Anterior cingulate cortex (tissue), 58 donors: Measurements from ENCODE around the gene ABTB2.
"Not testable (repeated sequence)": the region's sequence is repeated elsewhere in the genome, so short reads cannot be mapped to it uniquely, and the experiment has no call there.

Source experiments
- DNase-seq, 58 donors: peaks; one replicate each; lab custom pipeline; 2025; lab: John Stamatoyannopoulos, UW

Gene ABTB2

DNA sequence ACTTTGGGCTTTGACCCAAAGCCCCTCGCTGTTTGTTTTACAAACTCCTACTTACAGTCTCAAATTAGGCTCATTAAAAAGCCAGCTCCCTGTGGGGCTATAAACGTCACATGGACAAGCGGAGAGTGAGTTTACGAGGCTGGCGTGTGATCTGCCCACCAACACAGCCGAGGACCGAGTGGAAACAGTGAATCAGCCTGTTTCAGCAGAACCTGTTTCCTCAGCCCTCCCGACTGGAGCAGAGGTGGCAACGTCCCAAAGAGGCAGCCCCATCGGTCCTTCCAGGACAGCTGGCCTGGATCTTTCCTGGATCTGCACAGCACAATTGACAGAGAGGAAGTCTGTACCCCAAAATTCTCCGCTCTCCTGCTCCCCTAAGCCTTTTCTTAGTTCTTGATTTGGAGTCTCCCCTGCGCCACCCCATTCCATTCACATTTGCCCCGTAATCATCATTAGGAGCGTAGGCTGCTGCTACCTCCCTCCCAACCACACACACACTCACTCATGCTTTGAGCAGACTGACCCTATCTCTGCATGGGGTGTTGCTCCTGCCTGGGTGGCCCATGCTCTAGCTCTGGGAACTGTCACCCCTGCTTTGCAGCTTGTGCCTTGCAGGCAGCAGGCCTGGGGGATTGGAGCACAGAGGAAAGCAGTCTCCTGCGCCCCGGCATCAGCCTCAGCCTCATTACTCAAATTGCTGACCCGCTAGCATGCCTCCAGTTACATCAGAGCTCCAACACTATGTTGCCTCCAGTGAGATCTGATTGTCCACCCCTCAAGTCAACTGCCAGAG is 134.6 kb downstream of the ABTB2 start:
- DNase-seq: peak in 3 of 58 donors; percentile 1 to 4 (median 2)

- no peak for DNase-seq
Measured at GRCh38 chr11:34222030-34222429, 135.8 kb downstream of the ABTB2 start.

GRCh38 chr11:34219941-34220370 is 137.9 kb downstream of the ABTB2 start:
- no peak for DNase-seq

DNA sequence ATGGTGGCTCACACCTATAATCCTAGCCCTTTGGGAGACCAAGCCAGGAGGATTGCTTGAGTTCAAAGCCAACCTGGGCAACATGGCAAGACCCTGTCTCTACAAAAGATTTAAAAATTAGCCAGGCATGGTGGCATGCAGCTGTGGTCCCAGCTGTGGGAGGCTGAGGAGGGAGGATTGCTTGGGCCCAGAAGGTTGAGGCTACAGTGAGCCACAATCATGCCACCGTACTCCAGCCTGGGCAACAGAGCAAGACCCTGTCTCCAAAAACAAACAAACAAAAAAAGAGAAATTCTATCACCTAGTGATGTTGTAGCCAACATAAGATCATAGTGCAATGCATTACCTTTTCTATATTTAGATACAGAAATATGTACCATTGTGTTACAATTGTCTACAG is 138.5 kb downstream of the ABTB2 start:
- DNase-seq: no peak

DNA sequence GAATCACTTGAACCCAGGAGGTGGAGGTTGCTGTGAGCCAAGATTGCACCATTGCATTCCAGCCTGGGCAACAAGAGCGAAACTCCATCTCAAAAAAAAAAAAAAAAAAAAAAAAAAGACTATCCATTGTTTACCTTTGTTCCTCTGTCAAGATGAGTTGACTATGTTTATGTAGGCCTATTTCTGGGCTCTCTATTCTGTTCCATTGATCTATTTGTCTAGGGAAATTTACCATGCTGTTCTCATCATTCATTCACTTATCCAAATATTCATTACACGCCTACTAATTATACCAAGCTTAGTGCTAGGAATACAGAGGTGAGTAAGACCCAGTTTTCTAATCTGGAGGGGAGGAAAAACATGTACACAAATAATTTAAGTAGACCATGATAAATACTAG is 139.1 kb downstream of the ABTB2 start:
- not testable (repeated sequence) for DNase-seq

DNA sequence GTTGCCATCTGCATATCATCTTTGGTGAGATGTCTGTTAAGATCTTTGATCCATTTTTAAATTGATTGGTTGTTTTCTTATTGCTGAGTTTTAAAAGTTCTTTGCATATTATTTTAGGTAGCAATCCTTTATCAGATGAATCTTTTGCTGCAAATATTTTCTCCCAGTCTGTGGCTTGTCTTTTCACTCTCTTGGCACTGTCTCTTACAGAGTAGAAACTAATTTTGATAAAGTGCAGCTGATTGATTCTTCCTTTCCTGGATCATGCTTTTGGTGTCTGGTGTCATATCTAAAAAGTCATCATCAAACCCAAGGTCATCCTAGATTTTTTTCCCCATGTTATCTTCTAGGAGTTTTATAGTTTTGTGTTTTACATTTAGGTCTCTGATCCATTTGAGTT is 139.7 kb downstream of the ABTB2 start:
- DNase-seq: no peak

GRCh38 chr11:34216706-34217105 is 141.1 kb downstream of the ABTB2 start:
- DNase-seq: no peak

- no peak for DNase-seq
Measured at GRCh38 chr11:34215806-34216453, 141.9 kb downstream of the ABTB2 start.

DNA sequence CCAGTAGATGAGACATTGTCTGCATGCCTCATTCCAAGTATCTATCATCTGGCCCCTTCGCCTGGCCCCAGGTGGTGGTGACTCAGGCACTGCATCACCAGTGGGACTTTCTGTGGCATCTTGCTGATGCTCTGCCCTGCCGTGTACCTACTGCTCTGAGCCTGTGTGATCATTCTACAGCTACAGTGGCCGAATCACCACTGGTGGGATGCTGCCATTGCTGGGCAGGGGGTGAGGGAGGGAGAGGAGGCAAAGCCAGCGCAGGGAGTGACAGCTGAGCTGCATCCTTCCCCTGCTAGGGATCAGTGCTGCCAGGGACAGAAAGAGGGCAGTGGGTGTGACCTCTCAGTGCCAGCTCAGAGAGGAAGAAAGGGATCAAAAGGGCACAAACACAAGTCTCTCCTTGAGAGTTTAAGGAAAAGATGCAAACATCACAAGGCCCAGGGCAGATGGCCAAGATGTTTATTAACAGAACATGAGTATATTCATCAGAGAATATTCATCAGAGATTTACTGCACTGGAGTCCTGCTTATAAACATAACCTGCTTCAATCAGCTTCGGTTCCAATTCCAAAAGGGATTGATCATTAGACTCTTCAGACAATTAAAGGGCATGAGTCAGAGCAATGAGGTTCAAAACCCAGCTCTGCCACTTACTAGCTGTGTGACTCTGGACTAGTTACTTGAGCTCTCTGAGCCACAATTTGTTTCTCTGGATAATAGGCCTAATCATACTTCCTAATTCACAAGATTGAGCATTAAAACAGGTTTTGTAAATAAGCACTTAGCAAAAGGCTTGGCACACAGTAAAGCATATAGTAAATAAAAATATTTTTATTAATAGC is 142.6 kb downstream of the ABTB2 start:
- DNase-seq: no peak

DNA sequence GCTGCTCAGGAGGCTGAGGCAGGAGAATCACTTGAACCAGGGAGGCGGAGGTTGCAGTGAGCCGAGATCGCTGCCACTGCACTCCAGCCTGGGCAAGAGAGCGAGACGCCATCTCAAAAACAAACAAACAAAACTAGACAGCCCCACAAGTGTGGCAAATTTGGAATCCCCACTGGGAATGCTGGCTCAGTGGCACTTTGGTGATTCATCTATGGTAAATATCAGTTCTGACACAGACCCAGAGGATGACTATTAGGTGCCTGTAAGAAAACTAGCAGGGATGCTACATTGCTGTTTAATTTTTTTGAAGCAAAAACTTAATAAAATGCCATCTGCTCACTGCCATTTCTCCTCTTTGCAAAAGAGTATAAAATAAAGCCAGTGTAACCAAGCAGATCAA is 144.4 kb downstream of the ABTB2 start:
- DNase-seq: no peak

DNA sequence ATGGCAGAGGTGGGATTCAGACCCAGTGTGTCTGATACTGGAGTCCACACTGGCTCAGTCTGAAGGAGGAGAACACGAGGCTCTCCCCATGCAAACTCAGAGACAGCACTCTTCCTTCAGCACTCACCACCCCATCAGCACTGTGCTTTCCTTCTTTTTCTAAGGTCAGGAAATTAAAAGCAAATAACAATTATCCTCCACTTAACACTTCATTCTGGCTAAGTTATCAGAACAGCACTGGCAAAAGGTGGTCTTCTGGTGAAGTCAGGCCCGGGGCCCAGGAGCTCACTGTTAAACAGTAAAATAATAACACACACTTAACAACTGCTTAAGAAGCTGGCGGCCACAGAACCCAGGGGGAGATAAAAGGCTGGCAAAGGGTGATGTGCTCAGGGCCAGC is 145.2 kb downstream of the ABTB2 start:
- DNase-seq: no peak

DNA sequence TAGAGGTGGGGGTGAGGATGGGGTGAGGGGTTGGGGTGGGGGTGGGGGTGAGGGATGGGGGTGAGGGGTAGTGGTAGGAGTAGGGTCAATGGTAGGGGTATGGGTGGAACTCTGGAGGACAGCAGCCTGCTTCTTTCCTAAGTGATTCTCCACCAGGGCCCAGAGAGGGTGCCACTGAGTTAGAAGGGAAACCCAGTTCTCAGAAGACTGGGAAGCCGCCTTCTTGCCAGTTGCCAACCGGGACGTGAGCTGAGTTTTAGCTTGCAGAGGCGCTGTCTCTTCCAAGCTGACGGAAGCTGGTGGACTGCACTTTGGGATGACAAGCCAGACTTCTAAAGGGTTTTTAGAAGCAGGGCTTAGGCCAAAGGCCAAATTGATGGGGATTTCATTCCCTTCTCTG is 148.0 kb downstream of the ABTB2 start:
- no peak for DNase-seq

DNA sequence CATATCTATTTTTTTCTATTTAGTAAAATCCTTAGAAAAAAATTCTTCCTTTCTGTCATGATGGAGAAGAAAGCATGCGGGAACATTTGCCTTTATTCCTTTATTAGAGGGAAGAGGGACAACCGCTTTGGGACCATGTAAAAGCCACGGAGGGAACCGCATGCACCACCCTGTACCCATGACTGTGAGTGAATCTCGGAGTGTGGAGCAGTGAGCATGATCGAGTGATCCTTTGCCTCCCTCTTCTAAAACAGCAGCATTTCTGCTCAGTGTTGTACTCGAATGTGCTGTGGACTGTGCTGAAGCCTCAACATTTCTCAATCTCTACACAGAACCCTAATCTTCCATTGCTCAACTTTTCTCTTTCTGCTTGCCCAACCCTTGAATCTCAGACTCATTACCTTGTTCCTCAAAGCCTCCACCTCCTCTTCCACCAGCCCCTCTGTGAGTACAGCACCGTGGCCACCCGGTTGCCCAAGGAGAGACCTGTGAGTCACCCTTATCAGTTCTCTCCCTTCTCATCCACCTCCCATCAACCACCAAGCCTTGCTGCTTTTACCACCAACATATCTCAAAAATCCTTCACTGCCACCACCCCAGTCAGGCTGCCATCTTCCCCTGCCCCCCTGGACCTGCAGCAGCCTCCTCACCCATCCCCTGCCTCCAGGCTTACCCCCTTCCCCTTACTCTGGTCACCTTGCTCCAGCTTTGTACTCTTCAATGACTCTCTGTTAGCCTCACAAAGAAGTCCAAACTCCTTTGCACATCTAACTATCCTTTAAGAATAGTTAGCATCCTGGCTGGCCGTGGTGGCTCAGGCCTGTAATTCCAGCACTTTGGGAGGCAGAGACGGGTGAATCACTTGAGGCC is 149.3 kb downstream of the ABTB2 start:
- DNase-seq: no peak

- peak in 1 of 58 donors; percentile 5 for DNase-seq
Measured at GRCh38 chr11:34207487-34208180, 150.2 kb downstream of the ABTB2 start.

DNA sequence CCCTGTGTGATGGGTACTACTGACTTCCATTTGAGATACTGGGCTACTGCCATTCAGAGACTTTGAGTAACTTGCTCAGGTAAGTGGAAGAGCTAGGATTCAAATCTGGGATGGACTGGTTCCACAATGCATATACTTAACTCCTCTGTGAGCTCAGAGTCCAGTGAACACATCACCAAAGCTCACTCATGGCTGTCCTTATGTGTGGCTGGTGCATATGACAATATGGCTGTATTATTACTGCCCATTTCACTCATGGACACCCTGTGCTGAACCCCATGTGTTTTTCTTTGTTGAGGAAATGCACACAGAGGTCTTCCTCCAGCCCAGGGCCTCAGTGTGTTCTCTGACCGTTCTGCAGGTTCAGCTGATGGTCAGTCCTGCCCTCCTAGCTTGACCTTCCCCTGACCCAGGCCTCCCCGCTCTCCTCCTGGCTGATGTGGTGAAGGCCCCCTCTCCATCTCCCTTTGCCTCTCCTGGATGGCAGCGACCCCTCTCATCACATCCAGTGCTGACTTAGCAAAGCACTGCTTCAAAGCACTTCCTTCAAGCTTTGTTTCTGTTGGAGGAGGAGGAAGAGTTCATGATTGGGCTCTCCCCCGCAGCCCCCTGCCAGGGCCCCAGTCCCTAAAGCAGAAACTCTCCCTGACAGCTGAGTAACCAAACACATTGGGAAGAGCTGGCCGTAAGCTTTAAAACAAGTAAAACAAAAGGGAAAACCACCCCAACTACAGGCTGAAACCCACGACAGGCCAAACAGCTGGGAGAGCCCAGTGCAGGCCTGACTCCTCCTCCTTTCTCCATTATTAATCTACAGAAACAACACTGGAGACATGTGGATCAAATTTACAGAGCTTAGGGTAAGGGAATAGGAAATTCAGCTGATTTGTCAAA is 151.2 kb downstream of the ABTB2 start:
- no peak for DNase-seq

GRCh38 chr11:34205326-34206035 is 152.3 kb downstream of the ABTB2 start:
- no peak for DNase-seq

DNA sequence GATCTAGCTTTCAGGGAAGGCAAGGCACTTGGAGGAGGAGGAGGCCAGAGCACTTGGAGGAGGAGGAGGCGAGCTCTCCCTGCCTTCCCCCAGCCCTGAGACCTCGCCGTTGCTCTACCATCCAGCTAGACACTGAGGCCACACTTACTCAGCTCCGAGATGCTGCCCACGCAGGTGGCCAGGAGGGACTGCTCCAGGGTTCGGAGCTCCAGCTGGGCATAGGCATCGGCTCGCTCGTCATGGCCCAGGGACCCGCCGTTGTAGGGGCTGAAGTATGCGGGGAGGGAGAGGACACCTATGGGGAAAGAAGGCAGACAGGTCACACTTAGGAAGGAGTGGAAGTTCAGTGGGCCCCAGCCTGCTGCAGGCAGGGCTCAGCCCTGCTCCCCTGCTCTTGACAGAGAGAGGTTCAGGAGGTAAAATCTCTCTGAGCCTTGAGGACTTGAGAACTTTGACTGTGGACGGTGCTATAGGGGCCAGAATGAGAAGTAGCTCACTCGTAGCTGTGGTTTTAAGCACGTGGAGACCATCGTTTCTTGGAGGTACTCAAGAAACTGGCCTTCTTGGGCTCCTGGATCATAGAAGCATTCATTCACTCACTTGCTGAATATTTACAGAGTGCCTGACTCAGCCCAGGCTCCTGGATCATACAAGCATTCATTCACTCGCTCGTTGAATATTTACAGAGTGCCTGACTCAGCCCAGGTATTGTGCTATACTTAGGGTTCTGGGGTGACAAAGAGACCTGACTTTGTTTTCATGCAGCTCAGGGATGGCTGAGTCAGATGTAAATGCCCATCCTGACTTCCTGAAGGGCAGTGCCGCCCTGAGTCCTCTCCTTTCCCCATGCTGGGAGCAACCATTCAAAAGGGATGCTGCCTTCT is 153.2 kb downstream of the ABTB2 start:
- DNase-seq: no peak
